A549 (cell line): ENCODE results near the gene MPDU1. TPM values are rescaled to one million over a fixed set of nuclear protein-coding genes. Genes with fewer than 3 reads are reported as not detected.

Experiments used
- ATAC-seq, 2 experiments: fragments of 200-7000 bp in 1 of 2; fragments of >200 bp in 1 of 2; cut with Nextera tagmentation in 1 of 2; cut with Tn5 transposase in 1 of 2; 3 replicates each; pipeline versions ENCODE4 v1.8.0 to v1.9.1; 2018 to 2020; ENCODE audit warnings: mild to moderate bottlenecking in 1 of 2, moderate library complexity in 1 of 2
- CTCF ChIA-PET: fragments of 300-600 bp; sonication (Branson Sonifier 250); formaldehyde crosslinking; extraction: SDS; loops from one replicate; lab custom pipeline; 2021; ENCODE audit warnings: antibody characterized with exemption, inconsistent platforms; lab: Yijun Ruan, JAX
- POLR2A ChIA-PET: fragments of 350-600 bp; formaldehyde crosslinking; extraction: SDS; loops from one replicate; lab custom pipeline; 2021; ENCODE audit warnings: antibody characterized with exemption, inconsistent platforms; lab: Yijun Ruan, JAX
- DNase-seq, 2 experiments: peaks; one replicate each; pipeline versions ENCODE4 v3.0.0 to v3.0.0-alpha.2; 2011 to 2016; ENCODE audit warnings: low read depth in 1 of 2, low spot score in 1 of 2
- FAIRE-seq: peaks from 2 replicates; lab custom pipeline; 2011; peaks lifted over from hg19 to GRCh38; lab: Jason Lieb, UNC
- H3K27ac ChIP-seq, 2 experiments: fragments of >200 bp; sonication (Bioruptor Twin); formaldehyde crosslinking; 3 replicates each; pipeline ENCODE4 v1.5.1; 2016 to 2017
- H3K4me1 ChIP-seq: fragments of >200 bp; sonication (Bioruptor Twin); formaldehyde crosslinking; 3 replicates; pipeline ENCODE4 v1.6.1; 2016
- H3K4me2 ChIP-seq: fragments of >200 bp; sonication (Bioruptor Twin); formaldehyde crosslinking; 3 replicates; pipeline ENCODE4 v1.6.1; 2016
- H3K4me3 ChIP-seq: fragments of >200 bp; sonication (Bioruptor Twin); formaldehyde crosslinking; 3 replicates; pipeline ENCODE4 v1.5.1; 2016
- H3K9me3 ChIP-seq: fragments of >200 bp; sonication (Bioruptor Twin); formaldehyde crosslinking; 3 replicates; pipeline ENCODE4 v1.6.1; 2016
- BCL3 ChIP-seq: fragments of >200 bp; sonication (Bioruptor Twin); formaldehyde crosslinking; IDR thresholded peaks from 3 replicates; pipeline ENCODE4 v1.6.1; 2016
- CBX8 ChIP-seq: fragments of 200-600 bp; sonication (generic); IDR thresholded peaks from 2 replicates; pipeline ENCODE4 v1.6.1; 2016
- CHD2 ChIP-seq: fragments of 150-350 bp; IDR thresholded peaks from 2 replicates; pipeline ENCODE4 v1.6.1; 2014; ENCODE audit warnings: low read length; ENCODE audit not compliant: partially characterized antibody
- E2F6 ChIP-seq: IDR thresholded peaks from 2 replicates; pipeline ENCODE4 v1.6.1; 2012; ENCODE audit warnings: low read depth, borderline replicate concordance
- EHF ChIP-seq: fragments of 250-450 bp; sonication (Bioruptor Pico); IDR thresholded peaks from 2 replicates; pipeline ENCODE4 v1.5.0; 2020; ENCODE audit warnings: mild to moderate bottlenecking
- FOSL2 ChIP-seq, 2 experiments: fragments of 450-650 bp in 1 of 2; fragments of >200 bp in 1 of 2; sonication (Bioruptor Twin) in 1 of 2; formaldehyde crosslinking; IDR thresholded peaks; 2 replicates each; pipeline versions ENCODE4 v1.5.0 to v1.6.1; 2016 to 2020; ENCODE audit warnings: mild to moderate bottlenecking in 1 of 2, moderate library complexity in 1 of 2
- GATA3 ChIP-seq: IDR thresholded peaks from 2 replicates; pipeline ENCODE4 v1.6.1; 2012; ENCODE audit warnings: borderline replicate concordance
- HOXA7 ChIP-seq: fragments of 250-450 bp; sonication (Bioruptor Pico); IDR thresholded peaks from 2 replicates; pipeline ENCODE4 v1.5.0; 2020; ENCODE audit warnings: mild to moderate bottlenecking, moderate library complexity
- HOXB13 ChIP-seq: fragments of 250-450 bp; sonication (Bioruptor Pico); IDR thresholded peaks from 2 replicates; pipeline ENCODE4 v1.5.0; 2020; ENCODE audit warnings: low read depth, mild to moderate bottlenecking, moderate library complexity
- HOXB5 ChIP-seq: fragments of 250-450 bp; sonication (Bioruptor Pico); IDR thresholded peaks from 2 replicates; pipeline ENCODE4 v1.5.0; 2020; ENCODE audit warnings: mild to moderate bottlenecking, moderate library complexity
- JUN ChIP-seq, 2 experiments: fragments of >200 bp; sonication (Bioruptor Twin); formaldehyde crosslinking; IDR thresholded peaks; 2 replicates in 1 of 2; 3 replicates in 1 of 2; pipeline ENCODE4 v1.6.1; 2016 to 2017
- JUNB ChIP-seq: fragments of >200 bp; sonication (Bioruptor Twin); formaldehyde crosslinking; IDR thresholded peaks from 2 replicates; pipeline ENCODE4 v1.6.1; 2016
- NFE2L2 ChIP-seq: fragments of 150-350 bp; conservative IDR thresholded peaks from 2 replicates; pipeline ENCODE4 v1.6.1; 2014; ENCODE audit warnings: low read length
- NR3C1 ChIP-seq: fragments of >200 bp; sonication (Bioruptor Twin); formaldehyde crosslinking; IDR thresholded peaks from 3 replicates; pipeline ENCODE4 v1.6.1; 2017
- RFX5 ChIP-seq: fragments of 450-650 bp; IDR thresholded peaks from 2 replicates; pipeline ENCODE4 v1.7.1; 2014; ENCODE audit warnings: antibody characterized with exemption, mild to moderate bottlenecking, moderate library complexity
- SMC3 ChIP-seq: fragments of >200 bp; sonication (Bioruptor Twin); formaldehyde crosslinking; IDR thresholded peaks from 3 replicates; pipeline ENCODE4 v1.6.1; 2018; ENCODE audit warnings: inconsistent platforms
- SREBF2 ChIP-seq: fragments of 450-650 bp; IDR thresholded peaks from 2 replicates; pipeline ENCODE4 v1.6.1; 2014; ENCODE audit warnings: mild to moderate bottlenecking, moderate library complexity
- TFCP2L1 ChIP-seq: fragments of 250-450 bp; sonication (Bioruptor Pico); IDR thresholded peaks from 2 replicates; pipeline ENCODE4 v1.5.0; 2021; ENCODE audit warnings: mild to moderate bottlenecking
- ZC3H11A ChIP-seq: fragments of 450-650 bp; IDR thresholded peaks from 2 replicates; pipeline ENCODE4 v1.6.1; 2014; ENCODE audit warnings: antibody characterized with exemption, mild to moderate bottlenecking
- ZFP36 ChIP-seq: fragments of 450-650 bp; IDR thresholded peaks from 2 replicates; pipeline ENCODE4 v1.6.1; 2014; ENCODE audit warnings: borderline replicate concordance; ENCODE audit not compliant: partially characterized antibody
- WGBS: methylation state at CpG from one replicate; pipeline ENCODE4 v1.1.6; 2017; ENCODE audit errors: missing lambda C conversion rate; 5-methylcytosine and 5-hydroxymethylcytosine counted together
- polyA plus RNA-seq, 4 experiments: library from polyadenylated mRNA; depleted of rRNA in 3 of 4; stranded (reverse); fragments of >200 nt; fragmentation: RNase III in 1 of 4; extraction: RNeasy Plus Mini Kit Qiagen cat#74134 plus additional on column Dnase treatment in 1 of 4; gene quantifications; 2 replicates in 3 of 4; 3 replicates in 1 of 4; pipeline ENCODE4 v1.2.3, GENCODE V29; 2011 to 2017

The MPDU1 gene
- polyA plus RNA-seq, 2 of the 4 experiments (the other 2 are of a cell fraction), result 134 to 148 TPM

DNA sequence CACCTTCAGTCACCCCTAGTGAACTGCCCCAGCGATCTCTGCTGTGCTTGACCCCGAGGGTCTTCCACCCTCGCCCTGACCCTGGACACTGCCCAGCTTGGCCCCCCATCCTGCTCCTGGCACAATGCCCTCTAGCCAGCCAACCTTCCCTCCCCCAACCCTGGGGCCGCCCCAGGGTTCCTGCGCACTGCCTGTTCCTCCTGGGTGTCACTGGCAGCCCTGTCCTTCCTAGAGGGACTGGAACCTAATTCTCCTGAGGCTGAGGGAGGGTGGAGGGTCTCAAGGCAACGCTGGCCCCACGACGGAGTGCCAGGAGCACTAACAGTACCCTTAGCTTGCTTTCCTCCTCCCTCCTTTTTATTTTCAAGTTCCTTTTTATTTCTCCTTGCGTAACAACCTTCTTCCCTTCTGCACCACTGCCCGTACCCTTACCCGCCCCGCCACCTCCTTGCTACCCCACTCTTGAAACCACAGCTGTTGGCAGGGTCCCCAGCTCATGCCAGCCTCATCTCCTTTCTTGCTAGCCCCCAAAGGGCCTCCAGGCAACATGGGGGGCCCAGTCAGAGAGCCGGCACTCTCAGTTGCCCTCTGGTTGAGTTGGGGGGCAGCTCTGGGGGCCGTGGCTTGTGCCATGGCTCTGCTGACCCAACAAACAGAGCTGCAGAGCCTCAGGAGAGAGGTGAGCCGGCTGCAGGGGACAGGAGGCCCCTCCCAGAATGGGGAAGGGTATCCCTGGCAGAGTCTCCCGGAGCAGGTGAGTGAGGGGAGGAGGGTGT lies 24.9 kb upstream of the MPDU1 start, which contains the start of gene TNFSF13:
Gene TNFSF13 (plus strand): TSS at position 207 of the 776 bp plus-strand sequence. CDS start 290 bp downstream, at position 497.
- Histone ChIP-seq H3K4me2 (peak within 1 kb of the TSS; percentile 57), H3K4me3 (no peak within 1 kb of the TSS), H3K4me1 (peaks cover 44% of the 10 kb centered on the region), H3K9me3 (no peaks in the 10 kb centered on the region), H3K27ac (peak within 1 kb of the TSS; percentile 41 to 74; a peak in 5 of 6 replicates)
- ChIA-PET CTCF (interaction anchor here (0.6 to 11.3 kb wide), 8 partner anchors 14 to 513 kb away, joined by 3 to 232 read pairs (median 19); partner anchors contain the start of genes CHRNB1, TMEM95 and TNFSF12), POLR2A (no interaction called here)
- no peak for DNase-seq
- no peak for ATAC-seq
- FAIRE-seq, result no peak
- TF ChIP-seq E2F6 (no peak), RFX5 (no peak), NR3C1 (no peak), HOXB5 (CRISPR knock-in tag) (no peak), ZC3H11A (no peak), CHD2 (no peak), SMC3 (no peak), GATA3 (no peak), NFE2L2 (no peak), HOXB13 (CRISPR knock-in tag) (no peak), ZFP36 (no peak)
- 77% methylated on average over 15 of the region's 16 CpGs for WGBS

DNA sequence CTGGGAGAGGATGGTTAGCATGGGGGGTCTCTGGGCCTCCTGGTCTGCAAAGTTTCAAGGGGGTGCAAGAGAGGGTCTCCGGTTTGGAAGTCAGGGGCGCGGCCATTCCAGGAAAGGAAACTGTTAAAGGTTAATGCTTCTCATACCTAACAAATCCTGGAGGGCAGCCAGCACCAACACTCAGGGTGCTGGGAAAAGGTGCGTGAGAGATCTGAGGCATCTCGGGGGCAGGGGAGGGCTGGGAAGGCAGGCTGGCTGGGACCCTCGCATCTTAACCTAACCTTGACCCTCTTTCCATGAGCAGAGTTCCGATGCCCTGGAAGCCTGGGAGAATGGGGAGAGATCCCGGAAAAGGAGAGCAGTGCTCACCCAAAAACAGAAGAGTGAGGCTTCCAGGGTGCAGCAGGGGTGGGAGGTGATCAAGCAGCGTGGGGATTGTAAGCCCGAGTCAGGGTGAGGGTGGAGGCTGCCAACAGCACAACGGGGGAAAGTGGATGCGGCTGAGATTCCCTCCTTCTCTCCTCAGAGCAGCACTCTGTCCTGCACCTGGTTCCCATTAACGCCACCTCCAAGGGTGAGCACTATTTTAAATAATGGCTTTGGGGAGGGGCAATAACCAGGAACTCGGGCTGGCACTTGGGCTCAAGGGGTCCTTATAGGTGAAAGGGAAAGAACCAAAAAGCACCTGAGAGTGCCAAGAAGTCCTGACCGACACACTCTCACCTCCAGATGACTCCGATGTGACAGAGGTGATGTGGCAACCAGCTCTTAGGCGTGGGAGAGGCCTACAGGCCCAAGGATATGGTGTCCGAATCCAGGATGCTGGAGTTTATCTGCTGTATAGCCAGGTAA lies 24.1 kb upstream of the MPDU1 start:
- no peak for DNase-seq
- 87% methylated on average over 18 of the region's 18 CpGs for WGBS
- TF ChIP-seq GATA3 (no peak), FOSL2 (IDR thresholded peaks at IDR 0.05) (no peak), FOSL2 (CRISPR knock-in tag; IDR thresholded peaks at IDR 0.05) (no peak), SREBF2 (no peak), BCL3 (no peak), CBX8 (no peak), TFCP2L1 (CRISPR knock-in tag) (no peak), JUN (IDR thresholded peaks at IDR 0.05) (no peak), JUNB (no peak), EHF (CRISPR knock-in tag) (no peak), HOXA7 (CRISPR knock-in tag) (no peak)
- peak overlapping the region in 1 of 2 experiments; percentile 97; a peak in 2 of 6 replicates for H3K27ac ChIP-seq
- no peak for ATAC-seq
- ChIA-PET POLR2A (interaction anchor here (0.6 to 2.8 kb wide), 8 partner anchors 20 to 230 kb away, joined by 3 to 33 read pairs (median 3); partner anchors contain the start of genes CD68, NEURL4, POLR2A and TP53), CTCF (interaction anchor here (0.6 to 11.3 kb wide), 62 partner anchors 11 to 339 kb away, joined by 3 to 232 read pairs (median 10); partner anchors contain the start of genes ACADVL, CD68, CHRNB1 and DLG4)
- no peaks in the 10 kb centered on the region for H3K9me3 ChIP-seq
- H3K4me3 ChIP-seq, result no peak overlapping the region
- H3K4me2 ChIP-seq, result peak overlapping the region; percentile 88
- peaks cover 45% of the 10 kb centered on the region for H3K4me1 ChIP-seq
- no peak for FAIRE-seq
